Spleen (tissue), 7 donors: ENCODE data around the gene EVI5L.
"Not testable (repeated sequence)": the region's sequence is repeated elsewhere in the genome, so short reads cannot be mapped to it uniquely, and the experiment has no call there.

Experiments used
- POLR2A ChIP-seq, 3 donors: fragments of 450-650 bp; IDR thresholded peaks; one replicate each; pipeline ENCODE4 v1.5.1; 2017; ENCODE audit warnings: antibody characterized with exemption in 3 of 3, mild to moderate bottlenecking in 1 of 3
- POLR2AphosphoS5 ChIP-seq, 3 donors: sonication (generic); formaldehyde crosslinking; IDR thresholded peaks; one replicate each; pipeline ENCODE4 v1.5.1; 2017; ENCODE audit warnings: antibody characterized with exemption in 3 of 3
- TF ChIP-seq, protein P1 (sequence below), 11 experiments: fragments of 200-600 bp in 7 of 11; fragments of 450-650 bp in 4 of 11; sonication (generic) in 4 of 11; IDR thresholded peaks in 8 of 11; conservative IDR thresholded peaks in 3 of 11; 1 replicate in 7 of 11; 2 replicates in 4 of 11; pipeline versions ENCODE4 v1.4.0 to v1.8.0; 2016 to 2021; ENCODE audit warnings: antibody characterized with exemption in 11 of 11, inconsistent platforms in 4 of 11, mild to moderate bottlenecking in 1 of 11
- donor health status: DM: no; HTN: no; CAD: no; lungs with moderate emphysema.
- donor health status: DM: no; HTN: no; CAD: no.
- donor health status: DM: no; HTN: no; CAD: no.

DNA sequence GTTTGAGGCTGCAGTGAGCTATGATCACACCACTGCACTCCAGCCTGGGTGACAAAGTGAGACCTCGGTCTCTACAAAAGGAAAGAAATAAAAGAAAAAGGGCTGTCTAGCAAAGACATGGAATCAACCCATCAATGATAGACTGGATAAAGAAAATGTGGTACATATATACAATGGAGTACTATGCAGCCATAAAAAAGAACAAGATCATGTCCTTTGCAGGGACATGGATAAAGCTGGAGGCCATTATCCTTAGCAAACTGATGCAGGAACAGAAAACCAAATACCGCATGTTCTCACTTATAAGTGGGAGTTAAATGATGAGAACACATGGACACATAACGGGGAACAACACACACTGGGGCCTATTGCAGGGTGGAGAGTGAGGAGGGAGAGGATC, 14.0 kb upstream of the EVI5L start:
- TF ChIP-seq, protein P1, sequence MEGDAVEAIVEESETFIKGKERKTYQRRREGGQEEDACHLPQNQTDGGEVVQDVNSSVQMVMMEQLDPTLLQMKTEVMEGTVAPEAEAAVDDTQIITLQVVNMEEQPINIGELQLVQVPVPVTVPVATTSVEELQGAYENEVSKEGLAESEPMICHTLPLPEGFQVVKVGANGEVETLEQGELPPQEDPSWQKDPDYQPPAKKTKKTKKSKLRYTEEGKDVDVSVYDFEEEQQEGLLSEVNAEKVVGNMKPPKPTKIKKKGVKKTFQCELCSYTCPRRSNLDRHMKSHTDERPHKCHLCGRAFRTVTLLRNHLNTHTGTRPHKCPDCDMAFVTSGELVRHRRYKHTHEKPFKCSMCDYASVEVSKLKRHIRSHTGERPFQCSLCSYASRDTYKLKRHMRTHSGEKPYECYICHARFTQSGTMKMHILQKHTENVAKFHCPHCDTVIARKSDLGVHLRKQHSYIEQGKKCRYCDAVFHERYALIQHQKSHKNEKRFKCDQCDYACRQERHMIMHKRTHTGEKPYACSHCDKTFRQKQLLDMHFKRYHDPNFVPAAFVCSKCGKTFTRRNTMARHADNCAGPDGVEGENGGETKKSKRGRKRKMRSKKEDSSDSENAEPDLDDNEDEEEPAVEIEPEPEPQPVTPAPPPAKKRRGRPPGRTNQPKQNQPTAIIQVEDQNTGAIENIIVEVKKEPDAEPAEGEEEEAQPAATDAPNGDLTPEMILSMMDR (IDR thresholded peaks at IDR 0.05 in 8 of 11, conservative IDR thresholded peaks at IDR 0.05 in 3 of 11), result not testable (repeated sequence)
- TF ChIP-seq POLR2AphosphoS5, POLR2A (IDR thresholded peaks at IDR 0.05): not testable (repeated sequence)
